Femur (tissue), 1 donor: ENCODE results near the gene BBS7.

Experiments
- DNase-seq: peaks from one replicate; pipeline ENCODE4 v3.0.0-alpha.2; 2017

Gene BBS7, protein sequence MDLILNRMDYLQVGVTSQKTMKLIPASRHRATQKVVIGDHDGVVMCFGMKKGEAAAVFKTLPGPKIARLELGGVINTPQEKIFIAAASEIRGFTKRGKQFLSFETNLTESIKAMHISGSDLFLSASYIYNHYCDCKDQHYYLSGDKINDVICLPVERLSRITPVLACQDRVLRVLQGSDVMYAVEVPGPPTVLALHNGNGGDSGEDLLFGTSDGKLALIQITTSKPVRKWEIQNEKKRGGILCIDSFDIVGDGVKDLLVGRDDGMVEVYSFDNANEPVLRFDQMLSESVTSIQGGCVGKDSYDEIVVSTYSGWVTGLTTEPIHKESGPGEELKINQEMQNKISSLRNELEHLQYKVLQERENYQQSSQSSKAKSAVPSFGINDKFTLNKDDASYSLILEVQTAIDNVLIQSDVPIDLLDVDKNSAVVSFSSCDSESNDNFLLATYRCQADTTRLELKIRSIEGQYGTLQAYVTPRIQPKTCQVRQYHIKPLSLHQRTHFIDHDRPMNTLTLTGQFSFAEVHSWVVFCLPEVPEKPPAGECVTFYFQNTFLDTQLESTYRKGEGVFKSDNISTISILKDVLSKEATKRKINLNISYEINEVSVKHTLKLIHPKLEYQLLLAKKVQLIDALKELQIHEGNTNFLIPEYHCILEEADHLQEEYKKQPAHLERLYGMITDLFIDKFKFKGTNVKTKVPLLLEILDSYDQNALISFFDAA

DNA sequence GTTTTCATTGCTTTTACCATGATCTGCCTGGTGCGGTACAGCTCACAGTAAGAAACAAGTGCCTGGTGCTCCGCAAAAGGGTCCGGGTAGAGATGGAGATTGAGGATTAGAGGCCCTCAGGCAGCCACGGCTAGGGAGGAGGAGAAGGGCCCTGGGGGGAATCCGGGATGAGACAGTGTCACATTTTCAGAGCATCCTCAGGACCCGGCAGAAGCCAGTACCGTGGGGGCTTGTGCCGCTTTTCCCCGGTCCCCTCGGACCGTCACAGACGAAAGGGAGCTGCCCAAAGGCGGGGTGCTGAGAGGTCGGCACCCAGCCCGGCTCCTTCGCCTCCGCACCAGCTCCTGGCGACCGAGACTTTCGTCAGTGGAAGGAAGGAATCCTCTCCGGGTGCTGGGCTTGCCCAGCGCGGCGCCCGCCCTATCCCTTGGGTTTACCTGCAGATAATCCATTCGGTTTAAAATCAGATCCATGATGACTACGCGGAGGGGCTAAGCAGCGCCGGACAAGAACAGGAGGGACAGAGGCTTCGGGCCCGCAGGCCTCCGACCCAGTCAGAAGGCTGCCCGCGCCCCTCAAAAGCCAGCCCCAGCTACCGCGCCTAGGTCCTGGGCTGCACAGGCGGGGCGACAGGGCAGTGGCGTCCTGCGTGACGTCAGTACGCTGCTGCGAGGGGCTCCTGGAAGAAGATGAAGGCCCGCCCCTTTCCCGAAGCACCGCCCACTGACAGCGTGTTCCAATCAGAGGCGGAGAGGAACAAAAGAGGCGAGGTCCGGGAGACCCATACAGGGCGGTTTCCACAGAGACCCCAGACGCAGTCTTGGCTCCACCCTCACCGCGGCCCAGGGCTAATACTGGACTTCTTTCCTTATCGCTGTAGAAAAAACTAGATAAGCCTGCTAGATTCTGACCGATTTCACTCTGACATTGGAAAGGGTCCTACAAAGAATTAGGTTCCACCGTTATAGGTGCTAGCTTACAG is at the start of gene BBS7:
Gene BBS7, minus strand, starts transcription at position 634 of the 982 bp plus-strand sequence. Its CDS starts 161 bp downstream, at position 473.
- DNase-seq: peak; percentile 99

DNA sequence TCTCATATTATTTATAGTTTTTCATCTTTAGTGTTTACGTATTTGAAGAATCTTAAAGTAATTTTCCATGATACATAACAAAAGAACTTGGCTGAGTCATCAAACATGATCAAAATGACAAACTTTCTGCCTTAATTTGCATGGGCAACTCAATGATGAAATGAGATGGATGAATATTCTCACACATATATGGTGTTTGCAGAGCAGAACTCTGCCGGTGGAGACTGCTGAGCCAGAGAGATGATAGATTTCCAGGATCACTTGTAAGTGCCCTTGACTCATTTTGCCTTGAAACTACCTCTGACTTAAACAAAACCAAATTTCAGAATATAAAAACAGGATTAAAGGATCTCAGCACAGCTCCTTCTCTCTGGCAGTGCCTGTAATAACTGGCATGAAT is 43.4 kb upstream of the BBS7 start:
- DNase-seq: no peak

DNA sequence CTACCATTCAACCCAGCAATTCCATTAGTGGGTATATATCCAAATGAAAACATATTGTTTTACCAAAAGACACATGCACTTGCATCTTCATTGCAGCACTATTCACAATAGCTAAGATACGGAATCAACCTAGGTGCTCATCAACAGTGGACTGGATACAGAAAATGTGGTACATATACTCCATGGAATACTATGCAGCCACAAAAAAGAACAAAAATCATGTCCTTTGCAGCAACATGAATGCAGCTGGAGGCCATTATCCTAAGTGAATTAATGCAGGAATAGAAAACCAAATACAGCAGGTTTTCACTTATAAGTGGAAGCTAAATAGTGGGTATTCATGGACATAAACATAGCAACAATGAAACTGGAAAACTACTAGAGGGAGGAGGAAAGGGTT is 38.1 kb upstream of the BBS7 start:
- DNase-seq: no peak

- DNase-seq: peak; percentile 50
Observed at GRCh38 chr4:121900132-121900983, 30.1 kb upstream of the BBS7 start.

DNA sequence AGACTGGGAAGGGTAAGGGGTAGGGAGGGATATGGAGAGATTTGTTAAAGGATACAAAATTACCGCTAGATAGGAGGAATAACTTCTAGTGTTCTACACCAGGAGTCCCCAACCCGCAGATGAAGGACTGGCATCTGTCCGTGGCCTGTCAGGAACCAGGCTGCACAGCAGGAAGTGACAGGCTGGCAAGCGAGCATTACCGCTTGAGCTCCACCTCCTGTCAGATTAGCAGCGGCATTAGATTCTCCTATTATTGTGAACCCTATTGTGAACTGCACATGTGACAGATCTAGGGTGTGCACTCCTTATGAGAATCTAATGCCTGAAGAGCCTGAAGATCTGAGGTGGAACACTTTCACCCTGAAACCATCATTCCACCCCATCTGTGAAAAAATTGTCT is 27.9 kb upstream of the BBS7 start:
- DNase-seq: no peak

DNA sequence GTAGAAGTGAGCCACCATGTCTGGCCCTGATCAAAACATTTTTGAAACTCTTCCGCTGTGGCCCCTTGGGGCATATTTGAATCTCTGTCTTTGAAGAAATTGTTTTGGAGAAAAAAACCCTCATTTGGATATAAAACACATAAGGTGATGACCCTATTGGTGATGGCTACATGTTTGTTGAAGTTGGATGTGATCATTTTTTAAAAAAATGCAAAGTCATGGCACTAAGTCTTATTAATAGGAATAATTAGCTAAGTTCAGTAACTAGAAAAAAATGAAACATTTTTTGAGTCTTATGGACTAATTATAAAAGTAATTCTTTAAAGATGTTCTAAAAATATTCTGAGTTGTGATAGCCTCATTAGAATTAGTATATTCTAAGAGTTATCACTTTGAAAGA is 17.9 kb upstream of the BBS7 start:
- no peak for DNase-seq

DNA sequence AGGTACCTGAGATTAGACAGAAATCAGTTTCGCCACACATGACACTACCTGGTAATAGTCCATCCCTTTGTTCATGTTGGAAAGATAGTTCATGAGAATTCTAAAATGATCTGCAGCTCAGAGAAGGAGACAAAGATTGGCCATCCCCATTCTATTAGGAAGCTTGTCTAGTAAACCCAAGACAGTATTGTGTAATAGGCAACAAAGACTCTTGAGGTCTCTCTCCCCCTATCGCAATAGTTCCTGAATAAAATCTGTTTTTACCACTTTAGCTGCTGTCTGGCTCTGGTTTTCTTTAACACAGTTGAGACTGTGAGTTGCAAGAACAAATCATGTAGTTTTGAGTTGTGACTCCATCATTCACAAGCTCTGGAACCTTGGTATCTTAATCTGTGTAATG is 14.8 kb upstream of the BBS7 start:
- no peak for DNase-seq

DNA sequence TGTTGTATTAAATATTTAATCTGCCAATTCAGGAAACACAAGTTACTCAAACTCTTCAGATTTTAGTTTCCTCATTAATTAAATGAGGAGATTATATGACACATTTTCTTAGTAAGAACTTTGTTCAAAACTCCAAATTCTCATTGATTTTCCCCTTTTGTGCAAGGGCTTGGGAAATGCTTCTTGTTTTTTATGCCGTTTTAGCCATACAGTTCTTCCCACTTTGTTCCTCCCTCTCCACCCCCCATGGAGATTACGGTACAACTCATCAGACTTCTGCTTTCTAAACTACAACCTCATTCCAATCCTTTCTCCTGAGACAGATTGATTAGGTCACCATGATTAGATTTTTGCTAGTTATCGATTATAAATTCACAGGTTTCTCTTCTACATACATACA is 10.9 kb upstream of the BBS7 start:
- DNase-seq: no peak

DNA sequence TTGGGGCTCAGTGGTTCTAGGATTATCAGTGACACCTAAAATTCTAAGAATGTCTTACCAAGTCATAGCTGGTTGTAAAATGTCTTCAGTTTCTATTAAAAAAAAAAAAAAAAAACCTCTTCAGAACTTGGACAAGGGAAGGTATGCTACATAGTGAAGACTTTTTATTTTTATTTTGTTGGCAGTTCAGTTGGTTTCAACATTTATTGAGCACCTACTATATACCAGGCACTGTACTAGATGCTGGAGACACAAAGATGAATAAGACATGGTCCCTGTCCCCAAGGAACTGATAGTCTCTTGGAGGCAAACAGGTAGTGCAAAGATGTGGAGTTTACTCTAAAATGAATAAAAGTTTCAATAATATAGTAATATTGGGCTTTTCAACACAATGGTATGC is 8.9 kb upstream of the BBS7 start:
- DNase-seq: no peak

DNA sequence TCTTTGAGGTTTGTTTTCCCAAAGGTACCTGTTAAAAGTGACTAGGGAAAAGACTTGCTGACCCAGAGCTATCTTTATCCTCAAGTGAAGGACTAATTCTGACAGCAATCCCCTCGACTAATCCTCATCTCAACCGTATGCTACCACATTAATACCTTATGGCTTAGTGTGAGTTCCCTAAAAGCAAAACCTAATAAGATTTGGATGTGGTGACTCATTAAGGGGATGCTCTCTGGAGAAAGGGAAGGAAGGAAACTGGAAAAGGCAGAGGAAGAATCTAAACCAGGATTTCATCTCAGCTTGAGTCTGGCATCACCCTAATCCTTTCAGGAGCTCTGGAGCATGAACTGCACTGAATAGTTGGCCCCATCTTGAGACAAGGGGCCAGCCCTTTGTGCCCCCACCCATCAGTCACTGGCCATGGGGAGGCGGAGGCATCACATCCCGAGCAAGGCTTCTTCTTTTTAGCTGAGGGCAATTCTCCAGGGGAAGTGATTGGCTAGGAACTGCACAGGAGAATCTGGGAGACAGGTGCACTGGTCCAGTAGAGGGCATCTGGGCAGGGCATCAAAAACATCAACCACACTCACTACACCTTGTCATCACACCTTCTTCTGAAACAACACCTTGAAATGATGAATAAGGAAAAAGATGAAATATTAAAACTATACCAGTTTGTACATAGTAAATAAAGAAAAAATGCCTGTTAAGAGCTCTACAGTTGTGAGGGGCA is 6.9 kb upstream of the BBS7 start:
- no peak for DNase-seq

GRCh38 chr4:121876070-121876469 is 5.8 kb upstream of the BBS7 start:
- DNase-seq: no peak

GRCh38 chr4:121875652-121876051 is 5.4 kb upstream of the BBS7 start:
- no peak for DNase-seq

DNA sequence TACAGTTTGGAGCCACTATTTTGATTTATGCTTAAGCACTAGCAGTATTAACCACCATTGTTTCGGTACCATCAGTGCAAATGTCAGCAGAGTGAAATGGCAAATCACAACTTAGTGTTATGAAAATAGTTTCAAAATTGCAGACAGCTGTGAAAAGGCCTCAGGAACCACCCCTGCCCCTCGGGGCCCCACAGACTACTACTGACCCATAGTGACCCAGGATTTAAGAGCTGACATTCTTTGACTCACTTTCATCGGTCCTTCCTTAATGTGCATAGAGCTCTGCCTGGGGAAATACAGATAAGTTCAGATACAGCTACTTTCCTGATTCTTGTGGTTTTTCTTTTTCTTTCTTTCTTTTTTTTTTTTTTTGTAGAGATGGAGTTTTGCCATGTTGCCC is 3.3 kb upstream of the BBS7 start:
- no peak for DNase-seq

DNA sequence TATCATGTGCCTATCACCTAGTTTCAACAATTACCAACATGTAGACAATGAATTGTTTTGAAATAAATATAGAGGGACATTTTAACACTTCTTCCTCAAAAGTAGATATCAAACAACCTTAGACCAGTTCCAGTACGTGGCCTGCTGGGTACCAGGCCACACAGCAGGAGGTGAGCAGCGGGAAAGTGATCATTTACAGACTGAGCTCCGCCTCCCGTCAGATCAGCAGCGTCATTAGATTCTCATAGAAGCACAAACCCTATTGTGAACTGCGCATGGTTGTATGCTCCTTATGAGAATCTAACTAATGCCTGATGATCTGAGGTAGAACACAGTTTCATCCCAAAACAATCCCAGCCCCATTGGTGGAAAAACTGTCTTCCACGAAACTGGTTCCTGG is 6.5 kb downstream of the BBS7 start:
- DNase-seq: no peak

DNA sequence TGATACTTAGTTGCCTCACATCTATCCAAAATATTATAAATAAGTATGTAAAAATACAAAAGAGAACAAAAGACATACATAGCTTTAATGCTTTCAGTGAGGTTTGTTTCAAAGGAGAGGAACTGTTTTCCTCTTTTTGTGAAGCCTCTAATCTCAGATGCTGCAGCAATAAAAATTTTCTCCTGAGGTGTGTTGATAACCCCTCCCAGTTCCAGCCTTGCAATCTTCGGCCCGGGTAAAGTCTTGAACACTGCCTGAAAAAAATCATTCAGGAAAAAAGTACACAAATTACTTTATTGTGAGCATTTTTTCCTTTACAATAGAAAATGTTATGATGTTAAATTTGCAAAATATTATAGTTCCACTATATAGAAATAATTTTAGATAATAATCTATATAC is 8.8 kb downstream of the BBS7 start:
- no peak for DNase-seq

DNA sequence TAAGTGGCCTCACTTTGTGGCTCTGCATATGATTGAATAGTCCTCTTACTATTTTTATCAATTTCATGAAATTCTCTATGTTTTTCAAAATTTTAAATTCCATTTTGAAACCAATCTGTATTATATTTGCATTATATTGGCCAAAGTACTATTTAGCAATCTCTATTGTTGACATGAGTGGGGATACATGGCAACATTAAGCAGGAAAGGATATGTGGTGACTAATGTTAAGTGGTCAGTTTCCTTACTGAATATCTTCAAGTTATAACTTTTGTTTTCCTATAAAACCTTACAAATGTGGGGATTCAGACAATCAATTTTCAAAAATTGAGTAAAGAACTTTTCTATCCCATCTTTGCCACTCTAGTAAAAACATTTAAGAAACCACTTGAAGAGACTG is 10.2 kb downstream of the BBS7 start:
- no peak for DNase-seq

DNA sequence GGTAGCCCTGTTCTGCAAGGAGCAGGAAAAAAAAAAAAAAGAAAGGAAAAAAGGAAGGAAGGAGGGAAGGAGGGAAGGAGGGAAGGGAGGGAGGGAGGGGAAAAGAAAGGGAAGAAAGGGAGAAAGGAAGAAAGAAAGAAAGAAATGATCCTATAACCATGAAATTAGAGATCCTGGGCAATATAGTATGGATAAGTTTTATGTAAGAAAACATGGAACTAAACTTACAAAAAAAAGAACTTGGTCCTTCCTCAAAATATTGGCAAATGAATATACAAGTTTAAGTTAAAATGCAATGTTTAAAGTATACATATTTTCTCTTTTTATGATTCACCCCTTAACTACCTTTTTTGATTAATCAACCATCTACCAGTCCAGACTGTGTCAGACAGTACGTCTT is 18.9 kb downstream of the BBS7 start:
- DNase-seq: no peak

GRCh38 chr4:121846662-121847061 is 23.6 kb downstream of the BBS7 start:
- no peak for DNase-seq

DNA sequence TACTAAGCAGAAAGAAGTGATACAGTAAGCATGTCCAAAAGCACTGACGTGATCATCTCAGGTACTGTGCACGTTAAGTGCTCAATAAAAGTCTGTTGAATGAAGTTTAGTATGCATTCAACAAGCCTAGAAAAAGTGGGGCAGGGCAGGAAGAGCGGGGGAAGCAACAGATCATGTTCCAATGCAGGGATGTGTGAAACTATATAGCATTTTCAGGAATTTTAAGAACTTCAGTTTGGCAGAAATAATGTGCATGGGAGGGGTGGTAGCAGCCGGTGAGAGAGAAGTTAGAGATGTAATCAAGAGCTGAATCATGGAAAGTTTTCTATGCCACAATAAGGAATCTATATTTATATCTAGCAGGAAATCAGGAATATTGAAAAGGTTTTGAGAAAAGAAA is 27.4 kb downstream of the BBS7 start:
- DNase-seq: no peak

DNA sequence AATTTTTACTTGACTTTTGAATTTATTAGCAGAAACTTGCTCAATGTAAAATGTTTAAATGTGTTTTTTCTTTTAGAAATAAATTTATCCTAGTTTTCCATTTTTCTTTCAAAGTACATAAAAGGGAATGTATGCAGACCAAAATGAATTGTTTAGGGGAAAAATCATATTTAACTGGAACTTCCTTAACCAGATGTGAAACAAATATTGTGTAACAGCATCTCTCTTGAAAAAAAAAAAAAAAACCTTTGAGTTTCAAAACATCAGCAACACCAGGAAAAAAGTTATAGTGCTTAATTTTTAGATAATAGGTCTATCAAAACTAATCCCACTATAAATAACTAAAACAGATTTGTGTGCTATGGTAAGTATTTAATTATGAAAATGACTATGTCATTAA is 32.1 kb downstream of the BBS7 start:
- no peak for DNase-seq

DNA sequence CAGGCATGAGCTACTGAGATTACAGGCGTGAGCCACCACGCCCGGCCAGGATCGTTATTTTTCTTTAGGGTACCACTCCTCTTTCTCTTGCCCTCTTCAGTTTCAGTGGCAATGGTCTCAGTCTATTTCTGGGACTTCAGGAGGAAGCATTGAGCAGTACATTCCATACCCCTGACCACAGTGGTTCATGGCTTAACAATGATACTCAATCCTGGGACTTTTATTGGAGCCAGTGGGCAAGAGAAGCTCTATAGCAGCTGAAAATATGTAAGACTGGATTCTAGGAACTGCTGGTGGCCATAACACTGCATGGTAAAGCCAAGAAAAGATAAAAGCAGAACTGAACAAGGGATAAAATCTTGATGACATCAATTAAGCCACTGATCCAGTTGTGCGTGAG is 40.8 kb downstream of the BBS7 start:
- DNase-seq: no peak

DNA sequence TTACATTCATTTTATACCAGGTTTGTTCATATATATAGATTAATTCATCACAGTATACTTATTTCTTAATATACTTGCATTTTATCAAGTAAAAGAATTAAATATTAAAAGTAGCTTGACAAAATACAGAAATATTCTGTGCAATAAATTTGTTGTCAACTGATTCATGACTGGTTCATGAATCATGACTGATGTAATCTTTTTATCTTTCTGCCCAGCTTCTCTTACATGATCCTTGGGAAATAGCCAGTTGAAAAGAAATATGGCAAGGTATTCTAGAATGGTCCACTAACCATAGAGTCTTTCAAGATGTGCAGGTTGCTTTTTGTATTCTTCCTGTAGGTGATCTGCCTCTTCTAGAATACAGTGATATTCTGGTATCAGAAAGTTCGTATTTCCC is 42.4 kb downstream of the BBS7 start:
- DNase-seq: no peak
